HG02938 (cell line): ENCODE measurements around the gene PSMA2.

Source experiments
- ATAC-seq: cut with Tn5 transposase; IDR thresholded peaks from one replicate; pipeline ENCODE4 v1.9.1; 2021; ENCODE audit warnings: mild to moderate bottlenecking, moderate library complexity; ENCODE audit not compliant: unreplicated experiment

Gene PSMA2

DNA sequence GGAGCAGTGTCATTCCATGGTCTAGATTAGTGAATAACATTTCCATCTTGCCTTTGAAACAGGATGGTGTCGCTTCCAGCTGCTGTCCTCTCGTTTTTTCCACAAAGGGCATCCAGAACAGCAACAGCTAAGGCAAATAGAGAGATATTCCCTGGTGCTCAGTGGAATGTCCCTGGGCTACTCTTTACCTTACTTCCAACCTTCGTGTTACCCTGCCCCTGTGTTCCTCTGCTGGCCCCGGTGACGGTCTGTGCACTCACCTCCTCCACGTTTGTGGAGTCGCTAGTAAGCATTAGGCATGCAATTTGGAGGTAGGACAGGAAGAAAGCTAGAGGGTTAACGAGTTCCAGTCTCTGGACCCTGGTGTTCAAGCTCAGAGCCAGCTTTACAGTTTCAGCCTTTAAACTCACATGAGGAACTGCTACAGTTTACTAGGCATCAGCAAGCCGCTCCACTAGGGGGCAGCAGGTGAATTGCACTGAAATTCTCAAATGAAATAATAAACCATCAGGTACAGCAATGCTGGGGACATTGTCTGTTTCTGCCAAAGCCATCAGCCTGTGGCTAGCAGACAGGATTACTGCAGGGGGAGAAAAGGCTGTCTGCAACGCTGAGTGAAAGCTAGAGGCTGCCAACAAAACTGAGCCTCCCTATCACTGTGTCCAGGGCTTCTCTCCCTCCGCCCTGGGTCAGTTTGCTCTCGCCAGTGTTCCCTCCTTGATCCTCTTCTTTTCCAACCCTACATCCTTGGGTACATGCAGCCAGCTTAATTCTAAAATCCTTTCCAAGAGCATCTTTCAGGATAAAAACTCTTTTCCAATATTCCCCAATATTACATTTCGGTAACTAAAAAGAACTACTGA, 9.2 kb upstream of the PSMA2 start:
- ATAC-seq, result no peak

DNA sequence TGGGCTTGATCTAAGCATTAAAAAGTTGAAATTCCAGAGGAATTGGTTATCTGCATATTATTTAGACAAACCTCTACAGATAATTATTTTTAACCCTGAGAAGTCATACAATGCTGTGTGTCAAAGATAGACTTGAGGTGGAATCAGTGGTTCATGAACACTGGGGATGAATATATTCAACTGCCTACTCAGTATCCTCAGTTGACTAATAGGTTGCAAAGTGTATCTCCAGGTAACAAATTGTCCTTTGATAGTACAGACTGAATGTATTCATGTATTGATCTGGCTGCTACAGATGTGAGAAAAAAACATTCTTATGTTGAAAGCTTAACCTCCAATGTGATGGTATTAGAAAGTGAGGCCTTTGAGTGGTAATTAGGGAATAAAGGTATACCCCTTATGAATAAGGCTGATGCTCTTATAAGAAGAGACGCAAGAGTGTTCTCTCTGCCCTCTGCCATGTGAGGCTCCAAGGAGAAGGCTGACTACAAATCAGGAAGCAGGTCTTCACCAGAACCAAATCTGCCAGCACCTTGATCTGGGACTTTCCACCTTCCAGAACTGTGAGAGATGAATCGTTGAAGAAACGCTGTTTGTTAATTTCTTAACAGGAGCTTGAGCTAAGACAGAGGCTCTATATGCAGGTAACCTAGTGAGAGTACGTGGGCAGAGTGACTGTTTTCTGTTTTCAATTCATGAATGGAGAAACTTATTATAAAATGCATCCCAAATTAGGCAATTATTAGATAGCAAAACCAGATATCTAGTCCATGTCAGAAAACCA, 7.7 kb upstream of the PSMA2 start:
- ATAC-seq, result no peak

DNA sequence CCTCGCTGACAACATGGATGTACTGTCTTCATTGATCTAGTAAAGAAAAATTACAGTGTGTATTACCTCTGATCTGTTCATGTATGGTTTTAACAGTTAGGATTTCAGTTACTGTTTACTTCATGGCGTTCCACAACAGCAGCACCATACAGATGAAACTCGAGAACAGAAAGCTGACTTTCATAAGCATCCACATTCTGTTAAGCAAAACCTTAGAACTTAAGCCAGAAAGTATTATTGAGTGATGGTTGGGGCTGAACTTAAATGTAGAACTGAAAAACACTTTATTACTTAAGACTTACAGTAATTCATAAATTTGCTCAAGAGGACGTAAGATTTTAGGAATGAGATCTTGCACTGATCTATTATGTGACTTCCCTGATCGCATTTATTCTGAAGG, 3.9 kb upstream of the PSMA2 start:
- ATAC-seq, result no peak

DNA sequence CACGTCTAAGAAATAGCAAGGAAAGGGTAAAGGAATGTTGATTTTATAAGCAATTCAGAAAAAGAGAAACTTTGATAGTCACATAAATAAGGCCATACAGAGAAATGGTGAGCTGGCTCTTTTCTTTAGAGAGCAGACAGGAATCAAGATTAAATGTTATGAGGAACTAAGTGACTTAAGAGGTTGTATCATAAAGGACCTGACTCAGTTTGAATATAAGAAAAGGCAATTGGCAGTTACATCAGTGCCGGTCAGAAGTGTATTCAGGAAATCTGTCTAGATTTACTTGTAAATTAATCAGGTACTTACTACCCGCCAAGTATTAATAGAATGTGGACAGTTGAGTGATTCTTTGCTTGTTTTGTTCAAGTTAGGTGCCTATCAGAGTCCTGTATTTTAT, 2.3 kb upstream of the PSMA2 start:
- no peak for ATAC-seq

DNA sequence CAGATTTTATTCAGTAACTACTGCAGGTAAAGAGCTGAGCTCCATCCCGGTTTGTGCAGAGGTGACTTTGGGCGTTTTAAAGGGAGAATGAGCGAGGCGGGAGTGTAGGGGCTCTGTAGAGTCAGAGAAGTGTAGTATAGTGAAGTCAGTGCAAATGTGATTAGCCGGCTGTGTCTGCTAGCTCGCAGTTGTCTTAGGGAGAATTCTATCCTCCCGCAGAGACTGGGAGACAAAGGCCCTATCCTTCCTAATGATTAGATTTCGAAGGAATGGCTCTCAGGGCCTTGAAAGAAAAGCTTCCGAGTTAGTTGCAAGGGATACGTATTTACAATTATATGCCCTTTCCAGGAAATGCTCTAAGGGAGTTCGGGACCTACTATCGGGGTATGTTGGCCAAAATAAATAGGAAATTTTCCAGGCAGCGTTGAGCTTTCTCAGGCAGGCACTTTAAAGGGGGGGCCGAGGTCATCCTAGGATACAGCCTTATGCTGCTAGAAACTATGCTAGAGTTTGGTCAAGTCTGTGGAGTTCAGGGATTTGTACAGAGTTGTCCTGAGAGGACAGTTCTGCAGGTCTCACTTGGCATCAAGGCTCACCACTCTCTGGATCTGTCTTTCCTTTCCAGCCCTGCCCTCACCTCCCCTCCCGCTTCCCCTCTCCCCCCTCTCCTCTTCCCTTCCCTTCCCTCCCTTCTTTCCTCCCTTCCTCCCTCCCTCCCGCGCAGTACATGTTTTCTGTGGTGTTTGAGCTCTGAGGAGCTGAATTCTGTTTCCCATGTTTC, 1.0 kb upstream of the PSMA2 start:
- no peak for ATAC-seq

DNA sequence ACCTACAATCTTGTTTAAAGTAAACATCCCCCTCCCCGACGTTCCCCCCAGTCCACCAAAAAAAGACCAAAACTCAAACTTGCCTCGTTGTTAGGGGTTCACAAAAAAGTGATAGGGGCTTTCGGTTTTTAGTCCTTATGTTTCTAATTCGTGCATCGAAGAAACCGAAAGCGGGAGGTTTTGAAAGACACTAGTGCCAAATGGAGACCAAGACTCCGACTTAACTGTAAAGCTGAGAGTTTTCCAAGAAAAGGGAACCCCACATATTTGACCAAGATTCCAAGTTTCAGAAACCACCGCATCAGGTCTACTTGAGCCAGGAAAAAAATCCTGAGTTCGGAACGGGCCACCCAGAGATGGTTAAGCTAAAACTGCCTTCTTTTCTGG, 534 bp downstream of the PSMA2 start:
- ATAC-seq, result no peak

DNA sequence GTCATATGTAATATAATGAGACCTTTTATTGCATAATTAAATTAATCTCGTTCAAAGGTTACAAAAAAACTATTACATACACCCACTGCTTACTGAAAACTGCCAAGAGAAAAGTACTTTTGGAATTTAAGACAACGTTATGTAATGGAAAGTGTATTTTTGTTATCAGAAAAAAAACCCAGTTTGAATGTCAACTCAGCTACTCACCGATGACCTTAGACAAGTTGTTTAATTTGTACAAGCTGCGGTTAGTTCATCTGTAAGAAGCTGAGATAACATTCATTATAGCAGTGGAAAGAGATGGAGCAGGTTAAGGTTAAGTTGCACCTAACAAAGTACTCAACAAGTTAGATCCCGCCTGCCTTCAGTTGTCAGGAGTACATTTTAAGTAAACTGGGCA, 1.1 kb downstream of the PSMA2 start:
- no peak for ATAC-seq

DNA sequence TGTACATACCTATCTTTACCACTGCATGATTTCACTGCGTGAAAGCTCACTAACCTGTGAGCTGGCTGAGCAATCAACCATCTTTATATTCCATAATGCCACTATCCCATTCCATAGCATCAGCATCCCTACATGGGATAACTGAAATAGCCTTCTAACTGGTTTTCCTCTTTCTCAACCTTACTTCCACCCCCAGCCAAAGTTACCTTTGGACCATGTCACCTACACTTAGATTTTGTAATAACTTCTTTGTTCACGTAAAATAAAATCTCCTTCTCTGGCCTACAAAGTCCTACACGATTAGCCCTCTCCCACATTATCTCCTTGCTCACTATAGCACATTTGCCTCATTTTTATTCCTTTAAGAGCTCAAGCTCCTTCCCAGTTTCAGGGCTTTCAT, 2.5 kb downstream of the PSMA2 start:
- no peak for ATAC-seq

DNA sequence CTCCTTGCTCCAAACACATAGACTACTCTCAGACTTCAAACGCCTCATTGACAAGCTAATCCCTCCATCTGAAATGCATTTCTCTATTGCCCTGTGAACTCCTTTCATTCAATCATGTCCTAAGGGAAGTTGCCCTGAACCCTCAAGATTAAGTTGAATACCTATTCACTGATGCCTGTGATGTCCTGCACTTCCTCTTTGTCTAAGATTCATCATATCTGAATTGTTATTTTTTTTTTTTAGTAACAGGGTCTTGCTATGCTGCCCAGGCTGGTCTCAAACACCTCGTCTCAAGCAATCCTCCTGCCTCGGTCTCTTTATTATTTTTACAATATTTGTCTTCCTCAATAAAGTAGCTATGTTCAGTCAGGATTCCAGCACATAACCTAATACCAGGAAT, 3.2 kb downstream of the PSMA2 start:
- no peak for ATAC-seq

DNA sequence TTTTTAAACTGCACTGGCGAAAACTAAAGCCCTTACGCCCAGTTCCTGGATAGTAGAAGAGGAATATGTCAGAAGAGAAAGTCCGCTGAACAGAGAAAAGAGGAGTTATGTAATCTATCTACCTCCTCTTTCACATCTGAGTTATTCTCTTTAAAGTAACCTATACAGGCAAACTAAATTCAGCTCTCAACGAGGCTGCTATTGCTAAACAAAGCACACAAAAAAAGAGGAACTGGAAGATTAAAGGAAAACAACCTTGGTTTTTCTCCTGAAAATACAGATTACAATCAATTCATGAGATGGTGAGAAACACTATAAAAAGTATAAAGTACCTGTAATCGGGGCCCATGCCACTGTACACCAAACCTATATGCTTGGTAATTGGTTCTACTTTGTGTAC, 5.8 kb downstream of the PSMA2 start:
- ATAC-seq, result no peak

DNA sequence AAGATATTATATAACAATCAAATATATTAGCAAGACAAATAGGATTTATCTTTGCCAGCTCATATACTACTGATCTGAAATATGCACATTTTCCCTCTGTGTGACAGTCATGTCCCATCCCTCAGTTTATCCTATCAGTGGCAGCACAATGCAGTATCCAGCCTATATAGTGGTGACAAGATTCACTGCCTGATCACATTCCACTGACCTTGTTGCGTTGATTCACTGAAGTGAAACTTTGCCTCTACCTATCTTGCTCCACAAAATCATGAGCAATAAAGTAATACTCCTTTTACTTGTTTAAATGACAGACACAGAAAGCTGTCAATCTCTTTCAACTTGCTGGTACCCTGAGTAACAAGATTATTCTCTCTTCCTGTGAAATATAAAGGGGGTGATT, 6.3 kb downstream of the PSMA2 start:
- no peak for ATAC-seq

DNA sequence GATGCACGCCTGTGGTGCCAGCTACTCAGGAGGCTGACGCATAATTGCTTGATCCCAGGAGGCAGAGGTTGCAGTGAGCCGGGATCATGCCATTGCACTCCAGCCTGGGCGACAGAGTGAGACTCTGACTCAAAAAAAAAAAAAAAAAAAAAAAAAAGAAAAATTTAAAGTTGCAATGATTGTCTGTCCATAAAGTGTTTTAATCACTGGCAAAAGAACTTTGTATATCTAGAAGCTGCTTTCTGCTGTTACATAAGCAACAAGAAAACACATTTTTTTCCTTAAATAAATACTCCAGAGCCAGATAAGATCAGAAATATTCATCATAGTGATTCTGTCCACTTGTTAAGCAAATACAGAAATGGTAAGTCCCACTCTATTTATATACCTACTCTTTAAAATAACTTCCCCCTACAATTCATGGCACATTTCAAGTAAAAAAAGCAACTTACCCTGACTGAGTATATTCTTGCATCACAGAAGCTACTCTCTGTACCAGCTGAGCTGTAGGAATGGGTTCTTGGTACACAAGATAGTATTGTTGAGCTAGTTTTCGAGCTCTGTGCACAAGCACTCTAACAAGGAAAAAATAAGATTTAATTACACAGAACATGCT, 7.6 kb downstream of the PSMA2 start:
- no peak for ATAC-seq

DNA sequence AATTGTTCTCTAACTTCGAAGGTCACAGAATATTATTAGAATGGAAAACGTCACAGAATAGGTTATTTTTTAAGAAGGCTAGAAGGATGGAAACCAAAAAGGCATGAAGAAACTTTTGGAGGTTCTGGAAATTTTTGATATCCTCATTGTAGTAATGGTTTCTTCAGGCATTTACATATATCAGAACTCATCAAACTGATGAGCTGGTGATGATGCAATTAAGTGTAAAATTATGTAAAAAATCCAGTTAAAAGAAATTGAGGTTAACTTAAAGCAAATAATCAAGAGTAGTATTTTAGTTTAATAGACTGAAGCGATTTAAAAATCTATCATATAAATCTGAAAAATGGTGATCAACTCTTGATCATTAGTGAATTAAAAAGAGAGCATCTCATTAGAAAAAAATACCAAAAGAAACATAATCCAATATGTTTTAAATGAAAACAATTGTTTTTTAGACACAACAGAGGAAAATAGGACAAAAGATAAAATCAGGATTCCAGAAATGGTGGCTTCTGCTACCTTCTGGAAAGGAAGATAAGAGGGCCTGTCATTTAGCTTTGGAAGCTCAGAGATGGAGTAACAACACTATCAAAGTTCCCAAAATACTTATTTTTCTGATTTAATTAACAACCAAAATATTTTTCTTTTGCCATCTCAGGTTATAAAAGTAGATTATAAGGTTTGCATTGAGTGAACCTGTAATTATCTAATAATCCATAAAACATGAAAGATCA, 9.8 kb downstream of the PSMA2 start:
- ATAC-seq, result no peak

DNA sequence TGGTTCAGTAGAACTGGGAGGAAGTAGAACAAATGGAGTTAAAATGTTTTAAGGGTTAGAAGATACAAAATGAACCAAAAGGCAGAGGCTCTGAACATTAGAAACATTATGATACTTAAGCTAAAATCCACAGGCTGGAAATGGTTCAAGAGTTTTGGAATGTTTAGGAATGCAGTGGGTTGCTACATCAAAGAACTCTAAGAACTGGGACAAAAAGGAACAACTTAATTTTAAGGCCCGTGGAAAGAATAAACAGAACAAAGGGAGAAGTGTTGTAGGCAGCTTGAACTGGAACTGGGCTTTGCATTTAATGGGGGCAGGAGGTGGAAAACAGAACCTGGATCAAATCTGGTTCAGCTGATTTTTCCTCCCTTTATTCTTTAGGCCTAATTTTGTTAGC, 16.6 kb downstream of the PSMA2 start:
- ATAC-seq, result no peak

DNA sequence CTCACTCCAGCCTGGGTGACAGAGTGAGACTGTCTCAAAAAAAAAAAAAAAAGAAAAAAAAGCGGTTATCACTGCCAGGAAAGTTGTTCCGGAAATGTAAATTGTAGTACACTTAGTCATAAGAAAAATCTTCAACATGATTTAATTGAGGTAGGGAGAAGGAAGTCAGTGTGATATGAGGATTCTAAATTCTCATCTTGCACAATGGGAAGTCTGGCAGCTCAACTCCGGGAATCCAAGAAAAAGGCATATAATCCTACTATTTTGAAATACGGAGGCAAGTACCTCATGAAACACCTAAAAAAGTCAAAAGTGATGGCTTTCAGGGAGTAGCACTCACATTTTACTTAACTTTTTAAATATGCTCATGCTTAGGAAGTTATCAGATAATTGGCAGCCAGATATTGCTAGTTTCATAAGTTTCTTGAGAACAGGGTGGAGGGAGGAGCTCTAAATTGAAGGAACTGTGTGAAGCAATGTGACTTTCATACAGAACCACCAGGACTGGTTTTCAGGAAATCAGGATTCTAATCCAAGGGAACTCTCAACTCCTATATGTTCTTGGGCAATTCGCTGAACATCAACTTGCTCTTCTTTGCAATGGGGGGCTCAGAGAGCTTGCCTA, 17.4 kb downstream of the PSMA2 start:
- no peak for ATAC-seq

DNA sequence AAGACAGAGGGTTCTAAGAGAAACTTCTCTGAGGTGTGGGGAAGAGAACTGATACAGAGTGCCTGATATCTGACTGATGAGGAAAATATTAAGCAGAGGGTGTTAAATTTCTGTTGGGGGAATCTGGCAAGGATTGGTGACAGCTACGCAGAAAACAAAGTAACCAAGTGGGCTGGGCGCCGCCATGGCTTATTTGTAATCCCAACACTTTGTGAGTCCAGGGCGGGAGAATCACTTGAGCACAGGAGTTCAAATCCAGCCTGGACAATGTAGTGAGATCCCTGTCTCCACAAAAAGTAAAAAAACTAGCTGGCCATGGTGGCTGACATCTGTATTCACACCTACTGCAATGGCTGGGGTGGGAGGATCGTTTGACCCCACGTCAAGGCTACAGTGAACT, 18.0 kb downstream of the PSMA2 start:
- ATAC-seq, result no peak

DNA sequence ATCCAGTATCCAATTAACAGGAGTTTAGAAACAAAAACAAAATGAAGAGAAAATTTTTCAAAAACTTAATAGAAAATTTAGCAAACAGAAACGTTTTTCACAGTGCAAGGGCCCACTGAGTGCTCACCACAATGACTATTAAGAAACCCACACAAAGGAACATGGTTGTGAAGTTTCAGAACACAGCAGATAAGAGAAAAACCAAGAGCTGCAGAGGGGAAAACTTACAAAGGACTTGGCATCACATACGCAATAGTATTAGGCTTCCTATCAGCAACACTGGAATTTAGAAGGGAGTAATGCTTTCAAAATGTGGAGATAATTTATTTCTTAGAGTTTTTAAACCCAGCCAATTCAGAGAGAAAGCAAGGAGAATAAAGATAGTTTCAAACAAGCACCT, 18.4 kb downstream of the PSMA2 start:
- ATAC-seq, result no peak

DNA sequence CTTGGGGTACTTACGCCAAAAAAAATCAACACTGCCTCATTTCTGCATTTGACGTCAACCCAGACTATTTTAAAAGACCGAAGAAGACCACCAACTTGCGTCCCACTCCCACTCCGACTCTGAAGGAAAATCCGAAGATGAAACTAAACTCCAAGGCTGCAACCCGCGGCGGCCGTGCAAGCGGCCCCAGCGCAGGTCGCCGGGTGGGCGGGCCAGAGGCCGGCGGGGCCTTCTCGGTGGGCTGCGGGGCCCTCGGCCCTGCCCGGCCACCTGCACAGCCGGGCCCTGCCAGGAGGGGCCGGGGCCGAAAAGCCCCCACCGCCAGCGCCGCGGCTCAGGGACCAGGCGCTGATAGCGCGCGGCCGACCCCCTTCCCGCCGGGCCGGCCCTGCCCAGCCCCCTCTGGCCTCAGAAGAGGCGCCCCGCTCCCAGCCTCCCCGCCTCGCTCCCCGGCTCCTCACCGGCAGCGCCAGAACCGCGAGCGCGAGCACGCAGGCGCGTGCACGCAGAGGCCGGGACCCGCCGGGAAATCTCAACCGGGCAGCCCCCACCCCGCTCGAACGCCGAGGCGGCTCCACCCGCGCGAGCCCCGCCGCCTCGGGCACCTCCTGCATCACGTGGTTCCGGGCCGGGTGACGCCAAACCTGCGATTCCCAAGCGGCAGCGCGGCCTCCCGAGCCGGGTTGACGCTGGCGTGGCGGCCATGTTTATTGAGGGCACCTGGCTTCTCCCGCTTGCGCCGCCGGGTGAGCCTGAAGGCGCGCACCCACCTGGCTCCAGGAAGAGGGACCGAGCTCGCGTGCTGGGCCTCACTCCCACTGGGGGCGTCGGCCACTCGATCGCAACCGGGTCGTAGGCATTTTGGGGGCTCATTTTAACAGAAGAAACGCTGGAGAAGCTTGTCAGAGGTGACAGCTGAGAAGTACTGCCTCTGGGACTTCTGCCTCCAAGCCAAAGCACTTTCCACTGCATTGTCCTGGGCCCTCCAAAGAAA, 20.2 kb downstream of the PSMA2 start, which contains the start of gene C7orf25:
Gene C7orf25 (minus strand): TSS at position 617 of the 994 bp plus-strand sequence. CDS start 1,170 bp downstream, outside the sequence.
- ATAC-seq, result peak; percentile 82

DNA sequence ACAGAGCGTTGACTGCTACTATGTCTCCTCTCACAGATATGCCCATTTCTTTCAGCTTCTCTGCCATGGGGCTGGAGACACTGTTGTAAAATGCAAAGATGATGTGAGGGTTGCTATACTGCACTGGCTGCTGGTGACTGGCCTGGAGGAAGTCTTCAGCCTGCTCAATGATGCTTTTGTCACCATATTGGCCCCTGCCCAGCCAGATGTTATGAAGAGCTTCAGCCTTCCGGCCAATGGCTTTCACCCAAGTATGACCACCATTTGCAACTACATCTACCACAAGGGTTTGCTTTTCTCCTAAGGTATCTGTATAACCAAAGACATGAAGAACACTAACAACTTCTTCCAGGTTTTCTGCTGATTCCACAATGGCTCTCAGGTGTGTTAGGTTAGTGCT, 21.7 kb downstream of the PSMA2 start:
- no peak for ATAC-seq
